Spleen (tissue), 7 donors: ENCODE results near the gene APBB2.

Experiments
- CTCF ChIP-seq, 11 experiments: fragments of 200-600 bp in 7 of 11; fragments of 450-650 bp in 4 of 11; sonication (generic) in 4 of 11; IDR thresholded peaks in 8 of 11; conservative IDR thresholded peaks in 3 of 11; 1 replicate in 7 of 11; 2 replicates in 4 of 11; pipeline versions ENCODE4 v1.4.0 to v1.8.0; 2016 to 2021; ENCODE audit warnings: antibody characterized with exemption in 11 of 11, inconsistent platforms in 4 of 11, mild to moderate bottlenecking in 1 of 11
- POLR2A ChIP-seq, 3 donors: fragments of 450-650 bp; IDR thresholded peaks; one replicate each; pipeline ENCODE4 v1.5.1; 2017; ENCODE audit warnings: antibody characterized with exemption in 3 of 3, mild to moderate bottlenecking in 1 of 3
- POLR2AphosphoS5 ChIP-seq, 3 donors: sonication (generic); formaldehyde crosslinking; IDR thresholded peaks; one replicate each; pipeline ENCODE4 v1.5.1; 2017; ENCODE audit warnings: antibody characterized with exemption in 3 of 3
- donor health status: DM: no; HTN: no; CAD: no; lungs with moderate emphysema.
- donor health status: DM: no; HTN: no; CAD: no.
- donor health status: DM: no; HTN: no; CAD: no.

GRCh38 chr4:41043465-41043864, 170.9 kb downstream of the APBB2 start:
- TF ChIP-seq CTCF (IDR thresholded peaks at IDR 0.05 in 8 of 11, conservative IDR thresholded peaks at IDR 0.05 in 3 of 11) (no peak), POLR2AphosphoS5 (IDR thresholded peaks at IDR 0.05) (no peak), POLR2A (IDR thresholded peaks at IDR 0.05) (no peak)
